HG03095 (cell line): ENCODE data around the gene TNRC18.
"Not testable (repeated sequence)": the region's sequence is repeated elsewhere in the genome, so short reads cannot be mapped to it uniquely, and the experiment has no call there.

Experiments used
- ATAC-seq: cut with Tn5 transposase; IDR thresholded peaks from one replicate; pipeline ENCODE4 v1.9.1; 2021; ENCODE audit warnings: moderate library complexity; ENCODE audit not compliant: unreplicated experiment

TNRC18 gene

DNA sequence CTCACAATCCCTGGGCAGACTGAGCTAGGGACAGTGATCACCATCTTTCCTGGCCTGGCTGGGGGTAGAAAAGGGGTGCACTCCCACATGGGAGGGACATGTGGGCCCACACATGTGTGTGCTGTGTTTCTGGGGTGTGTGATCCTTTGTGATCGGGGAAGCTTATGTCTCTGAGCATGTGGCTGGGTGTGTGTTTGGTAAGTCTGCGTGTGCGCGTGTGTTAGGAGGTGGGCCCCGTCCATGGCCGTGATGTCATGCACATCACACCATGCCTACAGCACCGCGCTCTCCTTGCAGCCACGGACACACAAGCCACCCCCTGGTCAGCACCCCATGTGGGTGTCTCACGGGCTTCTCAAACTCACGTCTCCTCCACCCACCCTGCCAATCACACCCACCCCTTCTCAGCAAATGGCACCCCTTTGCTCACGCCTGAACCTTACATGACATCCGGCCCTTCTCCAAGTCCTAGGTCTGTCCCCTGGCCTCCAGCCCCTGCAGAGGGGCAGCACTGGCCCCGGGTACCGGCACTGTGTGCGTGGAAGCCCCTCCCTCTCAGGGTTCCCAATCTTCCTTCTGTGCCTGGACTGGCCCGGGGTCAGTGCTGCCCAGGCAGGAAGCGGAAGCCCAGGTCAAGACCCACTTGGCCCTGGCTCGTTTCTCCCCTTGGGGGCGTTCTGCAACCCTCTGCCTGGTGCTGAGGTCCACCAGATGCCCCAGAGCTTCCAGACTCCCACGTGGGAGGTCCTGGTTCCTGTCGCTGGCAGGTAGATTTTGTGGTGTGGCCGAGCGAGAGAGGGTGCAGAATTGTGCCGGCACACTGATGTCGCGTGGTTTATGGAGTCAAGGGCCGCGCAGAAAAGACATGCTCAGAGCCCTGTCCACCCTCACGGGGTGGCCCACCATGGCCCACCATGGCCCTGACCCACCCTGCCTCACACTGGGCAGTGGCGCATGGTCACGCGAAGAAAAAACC, 128.3 kb downstream of the TNRC18 start:
- no peak for ATAC-seq

DNA sequence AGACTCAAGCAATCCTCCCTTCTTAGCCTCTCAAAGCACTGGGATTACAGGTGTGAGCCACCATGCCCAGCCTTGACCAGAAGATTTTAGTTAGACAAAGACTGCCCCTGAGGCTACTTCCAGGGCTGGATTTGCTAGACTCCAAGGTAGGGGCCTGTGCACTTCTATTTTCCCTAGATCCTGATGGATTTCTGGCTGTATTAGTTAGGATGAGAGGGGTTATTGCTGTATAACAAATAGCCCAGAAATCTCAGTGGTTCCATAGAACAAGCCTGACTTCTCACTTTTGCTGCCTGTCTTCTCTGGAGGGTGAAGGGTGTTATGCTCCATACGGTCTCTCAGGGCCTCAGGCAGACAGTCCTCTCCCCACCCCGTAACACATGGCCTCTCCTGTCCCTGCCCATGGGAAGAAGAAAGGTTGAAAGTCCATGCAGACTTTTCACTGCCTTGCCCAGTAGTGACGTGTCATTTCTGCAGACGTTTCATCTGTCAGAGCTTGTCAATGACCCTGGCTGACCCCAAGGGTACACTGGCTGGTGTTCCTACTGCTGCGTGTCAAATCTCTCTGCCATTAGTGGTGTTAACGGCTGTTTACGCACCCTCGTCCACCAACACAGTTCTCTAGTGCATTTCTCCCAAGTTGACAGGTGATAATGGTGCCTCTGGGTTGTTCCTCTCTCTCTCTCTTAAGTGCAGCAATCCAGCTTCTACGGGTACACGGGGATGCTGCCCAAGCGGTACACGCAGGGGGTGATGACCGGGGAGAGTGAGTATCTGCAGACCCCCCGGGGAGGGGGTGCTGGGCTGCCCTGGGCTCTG, 129.3 kb downstream of the TNRC18 start:
- ATAC-seq, result no peak

- ATAC-seq, result not testable (repeated sequence)
Measured at GRCh38 chr7:5291711-5292335, 131.8 kb downstream of the TNRC18 start.

DNA sequence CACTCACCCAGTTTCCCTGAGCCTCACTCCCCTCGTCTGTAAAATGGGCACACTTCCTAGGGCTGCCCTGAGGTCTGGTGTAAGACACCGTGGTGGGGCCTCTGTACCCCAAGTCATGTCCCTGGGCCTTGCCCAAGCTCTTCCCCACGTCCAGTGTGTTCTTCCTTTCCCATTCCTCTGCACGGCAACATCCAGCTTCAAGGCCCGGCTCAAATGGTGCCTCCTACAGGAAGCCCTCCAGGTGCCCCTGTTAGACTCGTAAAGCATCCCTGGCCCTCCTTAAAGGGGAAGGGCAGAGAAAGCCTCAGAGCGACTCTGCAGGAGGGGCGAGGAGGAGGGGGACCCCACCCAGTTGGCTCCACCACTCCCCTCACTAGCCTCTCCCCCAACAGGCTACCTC, 132.3 kb downstream of the TNRC18 start:
- ATAC-seq, result no peak

GRCh38 chr7:5289355-5289754, 134.3 kb downstream of the TNRC18 start:
- no peak for ATAC-seq

GRCh38 chr7:5288560-5288959, 135.1 kb downstream of the TNRC18 start:
- not testable (repeated sequence) for ATAC-seq

GRCh38 chr7:5287802-5288201, 135.8 kb downstream of the TNRC18 start:
- ATAC-seq, result no peak

DNA sequence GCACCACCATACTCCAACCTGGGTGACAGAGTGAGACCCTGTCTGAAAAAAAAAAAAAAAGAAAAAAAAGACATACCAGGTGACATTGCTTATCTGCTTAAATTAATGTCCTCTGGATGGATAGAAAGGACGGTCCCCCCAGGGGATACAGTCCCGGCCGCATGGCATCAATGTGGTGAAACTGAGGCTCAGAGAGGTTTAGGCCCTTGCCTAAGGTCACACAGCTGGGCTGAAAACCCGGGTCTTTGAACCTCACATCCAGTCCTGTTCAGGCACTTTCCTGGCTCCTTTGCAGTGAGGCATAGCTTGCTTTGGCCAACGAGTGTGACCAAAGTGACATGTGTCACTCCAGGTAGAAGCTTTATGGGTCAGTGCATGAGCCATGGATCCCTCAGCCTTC, 136.3 kb downstream of the TNRC18 start:
- not testable (repeated sequence) for ATAC-seq

DNA sequence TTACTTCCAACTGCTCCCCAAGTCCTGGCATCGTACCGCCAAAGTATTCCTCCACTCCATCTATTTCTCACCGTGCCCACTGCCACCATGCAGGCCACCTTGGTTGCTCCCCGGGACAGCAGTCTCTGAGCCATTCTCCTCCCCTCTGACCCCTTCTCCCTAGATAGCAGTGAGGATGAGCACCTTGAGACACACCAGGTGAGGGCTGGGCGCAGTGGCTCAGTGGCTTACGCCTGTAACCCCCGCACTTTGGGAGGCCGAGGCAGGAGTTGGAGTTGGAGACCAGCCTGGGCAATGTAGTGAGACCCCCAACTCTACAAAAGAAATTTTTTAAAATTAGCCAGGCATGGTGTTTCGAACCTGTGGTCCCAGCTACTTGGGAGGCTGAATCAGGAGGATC, 136.7 kb downstream of the TNRC18 start:
- ATAC-seq, result no peak

DNA sequence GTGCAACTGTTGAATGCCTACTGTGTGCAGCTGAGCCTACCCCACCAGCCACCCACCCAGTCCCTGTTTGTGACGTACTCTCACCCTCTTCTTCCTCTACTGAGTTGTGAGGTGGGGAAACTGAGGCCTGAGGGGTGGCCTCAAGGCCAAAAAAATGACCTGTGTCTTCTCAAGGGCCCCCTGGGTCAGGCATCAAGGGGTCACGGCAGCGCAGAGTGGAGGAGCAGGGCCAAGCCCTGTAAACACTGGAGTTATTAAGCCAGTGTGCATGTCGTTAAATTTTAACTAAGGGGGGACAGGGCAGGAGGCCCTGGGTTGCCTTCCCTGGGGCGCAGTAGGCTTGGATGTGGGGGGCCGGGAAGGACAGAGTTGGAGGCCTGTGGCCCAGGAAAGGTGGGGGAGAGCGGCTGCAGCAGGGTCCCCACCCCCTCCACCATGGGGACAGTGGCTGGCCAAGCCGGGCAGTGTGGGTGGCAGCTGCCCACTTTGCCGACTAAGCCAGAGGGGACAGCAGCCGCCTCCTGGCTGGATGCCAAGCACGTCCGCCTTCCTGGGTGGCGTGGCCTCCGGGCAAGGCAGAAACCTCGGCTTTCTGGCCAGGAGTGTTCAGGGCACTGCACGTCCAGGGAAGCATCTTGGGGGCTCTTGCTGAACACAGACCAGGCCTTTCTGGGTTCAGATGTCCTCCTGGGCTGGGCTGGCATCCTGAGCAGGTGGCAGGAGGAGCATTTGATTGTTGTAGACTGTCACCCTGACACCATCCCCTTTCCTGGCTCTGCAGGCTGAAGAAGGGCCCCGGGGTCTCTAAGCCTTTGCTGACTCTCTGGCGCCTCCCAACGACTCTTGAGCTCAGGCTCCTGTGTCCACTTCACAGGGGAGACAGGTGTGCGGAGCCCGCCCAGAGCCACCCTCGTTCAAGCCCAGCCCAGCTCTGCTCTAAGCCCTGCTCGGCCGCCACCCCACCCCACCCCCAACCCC, 139.0 kb downstream of the TNRC18 start:
- ATAC-seq, result no peak

DNA sequence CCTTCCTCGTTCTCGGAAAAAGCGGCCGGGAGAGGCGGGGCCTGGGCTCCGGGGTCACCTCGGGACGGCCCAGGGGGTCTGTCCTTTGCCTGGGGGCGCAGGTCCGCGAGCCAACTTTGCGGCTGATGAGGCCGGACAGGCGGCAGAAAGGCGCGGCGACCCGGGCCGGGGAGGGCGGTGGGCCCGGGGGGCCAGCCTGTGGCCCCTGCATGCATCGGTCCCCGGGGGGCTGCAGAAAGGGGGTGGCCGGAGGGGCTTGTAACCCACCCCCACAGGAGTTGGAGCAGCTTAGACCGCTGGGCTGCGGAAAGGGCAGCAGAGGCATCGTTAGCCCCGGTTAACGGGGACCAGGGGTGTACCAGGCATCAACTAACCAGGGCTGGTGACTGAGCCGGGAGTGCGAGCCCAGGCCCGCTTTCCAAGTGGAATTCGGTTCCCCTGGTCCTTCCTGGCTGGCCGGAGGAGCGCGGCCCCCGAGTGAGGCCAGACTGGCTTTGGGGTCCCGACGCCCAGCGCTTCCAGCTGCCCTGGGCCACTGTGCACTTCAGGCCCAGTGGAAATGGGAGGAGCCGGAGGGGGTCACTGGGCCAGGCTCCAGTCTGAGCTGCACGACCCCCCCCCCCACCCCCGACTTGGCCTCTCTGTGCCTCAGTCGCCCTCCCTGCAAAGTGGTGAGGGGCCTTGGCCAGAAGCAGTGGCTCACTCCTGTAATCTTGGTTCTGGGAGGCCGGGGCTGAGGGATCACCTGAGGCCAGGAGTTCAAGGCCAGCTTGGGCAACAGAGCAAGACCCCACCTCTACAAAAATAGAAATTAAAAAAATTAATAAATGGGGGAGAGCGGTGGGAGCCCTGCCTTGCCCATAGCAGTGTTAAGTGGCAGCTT, 140.0 kb downstream of the TNRC18 start:
- no peak for ATAC-seq

DNA sequence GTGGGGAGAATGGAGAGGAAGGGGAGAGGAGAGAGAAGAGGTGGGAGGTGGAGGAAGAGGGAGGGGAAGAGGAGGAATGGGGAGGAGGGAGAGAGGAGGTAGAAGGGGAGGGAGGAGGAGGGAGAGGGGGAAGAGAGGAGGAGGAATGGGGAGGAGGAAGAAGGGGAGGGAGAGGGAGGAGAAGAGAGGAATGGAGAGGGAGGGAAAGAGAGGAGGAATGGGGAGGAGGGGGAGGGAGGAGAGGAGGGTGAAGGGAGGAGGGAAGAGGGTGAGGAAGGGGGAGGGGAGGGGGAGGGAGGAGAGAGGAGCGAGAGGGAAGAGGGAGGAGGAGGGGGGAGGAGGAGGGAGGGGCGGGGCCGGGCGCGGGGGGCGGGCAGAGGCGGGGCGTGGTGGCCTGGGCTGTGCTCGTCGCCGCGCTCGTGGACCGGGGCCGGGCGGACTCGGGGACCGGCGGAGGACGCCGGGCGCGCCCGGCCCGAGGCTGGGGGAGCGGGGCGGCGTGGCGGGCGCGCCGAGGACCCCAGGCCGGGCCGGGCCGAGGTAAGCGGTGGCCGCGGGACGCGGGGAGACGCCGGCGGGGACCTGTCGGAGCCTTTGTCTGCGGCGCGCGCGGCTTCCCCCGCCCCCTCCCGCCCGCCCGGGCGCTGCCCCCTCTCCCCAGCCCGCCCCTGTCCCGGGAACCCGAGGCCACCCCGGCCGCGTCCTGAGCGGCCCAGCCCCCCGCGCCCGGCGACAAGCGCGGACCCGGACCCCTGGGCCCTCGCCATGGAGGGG, 140.9 kb downstream of the TNRC18 start, which contains the start of gene SLC29A4:
SLC29A4 (plus strand) TSS at position 401 of the 774 bp plus-strand sequence. CDS start 4,874 bp downstream, outside the sequence.
- ATAC-seq, result no peak

DNA sequence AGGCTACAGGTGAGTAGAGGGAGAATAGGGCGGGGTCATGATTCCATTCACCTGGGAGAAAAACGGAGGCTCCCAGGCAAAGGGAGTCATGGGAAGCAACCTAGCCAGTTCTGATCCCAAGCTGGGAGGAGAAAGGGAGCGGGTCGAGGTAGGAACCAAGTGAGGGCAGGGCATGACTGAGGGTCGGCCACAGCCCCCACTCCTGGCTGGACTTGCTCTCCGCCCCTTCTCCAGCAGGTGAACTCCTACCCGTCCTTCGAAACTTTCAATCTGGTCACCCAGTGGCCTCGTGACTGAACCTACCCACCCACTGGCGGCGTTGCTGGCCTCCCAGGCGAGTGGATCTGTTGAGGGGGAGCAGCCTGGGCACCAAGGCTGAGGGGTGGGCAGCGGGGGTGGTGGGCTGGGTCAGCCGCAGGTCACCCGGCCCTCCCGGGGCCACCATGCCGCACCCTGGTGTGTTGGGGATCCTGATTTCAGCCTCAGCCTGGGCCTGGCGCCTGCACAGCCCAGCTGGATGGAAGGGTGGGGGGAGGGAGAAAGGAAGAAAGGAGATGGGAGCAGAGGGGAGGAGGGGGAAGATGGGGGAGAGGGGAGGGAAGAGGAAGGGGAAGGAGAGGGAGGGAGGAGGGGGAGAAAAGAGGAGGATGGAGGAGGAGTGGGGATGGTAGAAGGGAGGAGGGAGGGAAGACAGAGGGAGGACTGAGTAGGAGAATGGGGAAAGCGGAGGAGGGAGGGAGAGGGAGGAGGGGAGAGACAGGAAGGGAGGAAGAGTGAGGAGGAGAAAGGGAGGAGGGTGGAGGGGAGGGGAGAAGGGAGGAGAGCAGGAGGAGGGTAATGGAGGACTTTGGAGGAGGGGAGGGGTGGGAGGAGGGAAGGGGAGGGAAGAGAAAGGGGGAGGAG, 141.8 kb downstream of the TNRC18 start:
- not testable (repeated sequence) for ATAC-seq

- ATAC-seq, result no peak
Measured at GRCh38 chr7:5279734-5280133, 143.9 kb downstream of the TNRC18 start.

DNA sequence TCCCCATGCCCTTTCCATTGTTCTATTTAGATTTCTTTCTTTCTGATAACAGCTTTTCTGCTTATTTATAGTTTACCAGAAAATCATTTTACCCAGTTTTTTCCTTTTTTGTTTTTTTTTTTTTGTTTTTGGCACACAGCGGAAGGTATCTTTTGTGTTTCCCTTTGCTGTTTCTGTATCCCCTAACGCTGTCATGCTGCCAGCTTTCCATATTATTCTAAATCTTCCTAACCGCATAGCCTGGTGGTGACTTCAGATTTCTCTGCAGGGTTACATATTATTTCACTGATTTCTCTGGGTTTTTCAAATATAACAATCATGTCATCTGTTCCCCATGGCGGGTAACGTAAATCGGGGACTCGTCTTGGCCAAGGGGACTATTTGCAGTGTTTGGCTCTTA, 144.9 kb downstream of the TNRC18 start:
- ATAC-seq, result no peak

DNA sequence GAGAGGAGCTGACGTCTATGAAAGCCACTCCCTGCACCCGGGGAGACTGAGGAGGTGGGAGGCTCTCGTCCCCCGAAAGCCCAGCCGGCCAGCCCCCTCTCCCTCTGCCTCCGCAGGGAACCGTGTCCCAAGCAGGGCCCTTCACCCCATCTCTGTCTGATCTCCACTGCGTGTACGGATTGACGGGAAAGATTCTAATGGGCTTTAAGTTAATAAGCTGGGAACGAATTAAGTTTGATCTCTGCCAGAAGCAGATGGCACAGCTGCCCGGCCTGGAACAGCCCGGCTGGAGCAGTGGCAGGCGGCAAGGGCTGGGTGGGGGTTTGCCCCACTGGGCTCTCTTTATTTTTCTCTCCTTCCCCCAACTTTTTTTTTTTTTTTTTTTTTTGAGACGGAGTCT, 147.0 kb downstream of the TNRC18 start:
- ATAC-seq, result no peak

- ATAC-seq, result not testable (repeated sequence)
Measured at GRCh38 chr7:5276123-5276522, 147.5 kb downstream of the TNRC18 start.
